Measurements from ENCODE around the gene COL25A1. TPM values are rescaled to one million over a fixed set of nuclear protein-coding genes. Genes with fewer than 3 reads are reported as not detected.

The COL25A1 gene
- total RNA-seq, 4 donors from 2014 or later = 0.14 to 1.6 (median 0.32) TPM; not detected in 1

- TF ChIP-seq EP300 (IDR thresholded peaks at IDR 0.05; ENCODE audit: low read depth) = no peak
- TF ChIP-seq, protein P1, sequence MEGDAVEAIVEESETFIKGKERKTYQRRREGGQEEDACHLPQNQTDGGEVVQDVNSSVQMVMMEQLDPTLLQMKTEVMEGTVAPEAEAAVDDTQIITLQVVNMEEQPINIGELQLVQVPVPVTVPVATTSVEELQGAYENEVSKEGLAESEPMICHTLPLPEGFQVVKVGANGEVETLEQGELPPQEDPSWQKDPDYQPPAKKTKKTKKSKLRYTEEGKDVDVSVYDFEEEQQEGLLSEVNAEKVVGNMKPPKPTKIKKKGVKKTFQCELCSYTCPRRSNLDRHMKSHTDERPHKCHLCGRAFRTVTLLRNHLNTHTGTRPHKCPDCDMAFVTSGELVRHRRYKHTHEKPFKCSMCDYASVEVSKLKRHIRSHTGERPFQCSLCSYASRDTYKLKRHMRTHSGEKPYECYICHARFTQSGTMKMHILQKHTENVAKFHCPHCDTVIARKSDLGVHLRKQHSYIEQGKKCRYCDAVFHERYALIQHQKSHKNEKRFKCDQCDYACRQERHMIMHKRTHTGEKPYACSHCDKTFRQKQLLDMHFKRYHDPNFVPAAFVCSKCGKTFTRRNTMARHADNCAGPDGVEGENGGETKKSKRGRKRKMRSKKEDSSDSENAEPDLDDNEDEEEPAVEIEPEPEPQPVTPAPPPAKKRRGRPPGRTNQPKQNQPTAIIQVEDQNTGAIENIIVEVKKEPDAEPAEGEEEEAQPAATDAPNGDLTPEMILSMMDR (IDR thresholded peaks at IDR 0.05) = no peak
- TF ChIP-seq POLR2AphosphoS5 (IDR thresholded peaks at IDR 0.05) = no peak
- TF ChIP-seq POLR2A (IDR thresholded peaks at IDR 0.05) = no peak
- no peaks in the 10 kb centered on the region for H3K27me3 ChIP-seq
- H3K4me3 ChIP-seq = no peak overlapping the region
- H3K9me3 ChIP-seq = no peaks in the 10 kb centered on the region
- H3K36me3 ChIP-seq = no peaks in the 10 kb centered on the region
- intact Hi-C loops (cut with DNase I; ENCODE audit: low total_unique reads) (no loop called here), in situ Hi-C loops (cut with MboI; ENCODE audit: low pct_ligation_motif_present in 1 of 4, low pct_unique_long_range_greater_than_20kb in 1 of 4, low sequenced_read_pairs in 3 of 4) (no loop called here)
- H3K27ac ChIP-seq = no peak overlapping the region
- H3K4me1 ChIP-seq = no peaks in the 10 kb centered on the region
- DNase-seq = no peak
- 87 to 88% methylated on average over 1 of the region's 1 CpG for WGBS, 2 donors (ENCODE audit: low coverage in 1 of 2)
Observed at GRCh38 chr4:108963910-108964309, 338.5 kb downstream of the COL25A1 start.

- in situ Hi-C loops (cut with MboI; ENCODE audit: low pct_ligation_motif_present in 1 of 4, low pct_unique_long_range_greater_than_20kb in 1 of 4, low sequenced_read_pairs in 3 of 4) (no loop called here), intact Hi-C loops (cut with DNase I; ENCODE audit: low total_unique reads) (no loop called here)
- Histone ChIP-seq H3K4me1 (no peaks in the 10 kb centered on the region), H3K36me3 (no peaks in the 10 kb centered on the region), H3K27ac (no peak overlapping the region), H3K27me3 (no peaks in the 10 kb centered on the region), H3K9me3 (no peaks in the 10 kb centered on the region), H3K4me3 (no peak overlapping the region)
- TF ChIP-seq, protein P1 (IDR thresholded peaks at IDR 0.05) = no peak
- TF ChIP-seq POLR2AphosphoS5 (IDR thresholded peaks at IDR 0.05) = no peak
- no peak for TF ChIP-seq POLR2A (IDR thresholded peaks at IDR 0.05)
- TF ChIP-seq EP300 (IDR thresholded peaks at IDR 0.05; ENCODE audit: low read depth) = no peak
- no peak for DNase-seq
Observed at GRCh38 chr4:108959491-108959890, 343.0 kb downstream of the COL25A1 start.

- TF ChIP-seq, protein P1 (IDR thresholded peaks at IDR 0.05) = no peak
- no peak for TF ChIP-seq EP300 (IDR thresholded peaks at IDR 0.05; ENCODE audit: low read depth)
- TF ChIP-seq POLR2A (IDR thresholded peaks at IDR 0.05) = no peak
- TF ChIP-seq POLR2AphosphoS5 (IDR thresholded peaks at IDR 0.05) = no peak
- DNase-seq = no peak
- in situ Hi-C loops (cut with MboI; ENCODE audit: low pct_ligation_motif_present in 1 of 4, low pct_unique_long_range_greater_than_20kb in 1 of 4, low sequenced_read_pairs in 3 of 4) (no loop called here), intact Hi-C loops (cut with DNase I; ENCODE audit: low total_unique reads) (no loop called here)
- Histone ChIP-seq H3K36me3 (no peaks in the 10 kb centered on the region), H3K27me3 (no peaks in the 10 kb centered on the region), H3K27ac (no peak overlapping the region), H3K9me3 (no peaks in the 10 kb centered on the region), H3K4me3 (no peak overlapping the region), H3K4me1 (no peaks in the 10 kb centered on the region)
- WGBS, 2 donors (ENCODE audit: low coverage in 1 of 2) = 39 to 59% methylated on average over 3 of the region's 3 CpGs
Observed at GRCh38 chr4:108954880-108955279, 347.6 kb downstream of the COL25A1 start.

- 68 to 71% methylated on average over 4 of the region's 4 CpGs for WGBS, 2 donors (ENCODE audit: low coverage in 1 of 2)
- Histone ChIP-seq H3K27ac (no peak overlapping the region), H3K4me3 (no peak overlapping the region), H3K36me3 (no peaks in the 10 kb centered on the region), H3K27me3 (no peaks in the 10 kb centered on the region), H3K9me3 (no peaks in the 10 kb centered on the region), H3K4me1 (no peaks in the 10 kb centered on the region)
- intact Hi-C loops (cut with DNase I; ENCODE audit: low total_unique reads) (no loop called here), in situ Hi-C loops (cut with MboI; ENCODE audit: low pct_ligation_motif_present in 1 of 4, low pct_unique_long_range_greater_than_20kb in 1 of 4, low sequenced_read_pairs in 3 of 4) (no loop called here)
- DNase-seq = no peak
- TF ChIP-seq POLR2AphosphoS5 (IDR thresholded peaks at IDR 0.05) (no peak), EP300 (IDR thresholded peaks at IDR 0.05; ENCODE audit: low read depth) (no peak), POLR2A (IDR thresholded peaks at IDR 0.05) (no peak)
- TF ChIP-seq, protein P1 (IDR thresholded peaks at IDR 0.05) = no peak
Observed at GRCh38 chr4:108953941-108954340, 348.5 kb downstream of the COL25A1 start.
